Neural crest cell (in vitro differentiated cells): ENCODE results near the gene TMEM87A. TPM values are rescaled to one million over a fixed set of nuclear protein-coding genes. Genes with fewer than 3 reads are reported as not detected.
"Not testable (repeated sequence)": the region's sequence is repeated elsewhere in the genome, so short reads cannot be mapped to it uniquely, and the experiment has no call there.

Source experiments
- DNase-seq: peaks from one replicate; pipeline ENCODE4 v3.0.0; 2021; ENCODE audit warnings: low read depth, mixed read lengths, low spot score
- H3K27ac Mint-ChIP-seq: one replicate; pipeline ENCODE4 v1.8.0; 2021; ENCODE audit warnings: mild to moderate bottlenecking, mixed read lengths; ENCODE audit not compliant: unreplicated experiment
- H3K27me3 Mint-ChIP-seq: 2 replicates; pipeline ENCODE4 v1.8.0; 2021; ENCODE audit warnings: low read depth, mild to moderate bottlenecking, mixed read lengths
- H3K36me3 Mint-ChIP-seq: 2 replicates; pipeline ENCODE4 v1.8.0; 2021; ENCODE audit warnings: low read depth, mild to moderate bottlenecking, mixed read lengths
- H3K4me1 Mint-ChIP-seq: 2 replicates; pipeline ENCODE4 v1.8.0; 2021; ENCODE audit warnings: mixed read lengths
- H3K4me3 Mint-ChIP-seq: one replicate; pipeline ENCODE4 v1.8.0; 2021; ENCODE audit warnings: mild to moderate bottlenecking, mixed read lengths
- H3K9me3 Mint-ChIP-seq: 2 replicates; pipeline ENCODE4 v1.8.0; 2021; ENCODE audit warnings: mixed read lengths
- total RNA-seq: library from RNA; stranded (reverse); gene quantifications from 2 replicates; pipeline ENCODE4 v1.2.1, GENCODE V29; 2021
- TF ChIP-seq, protein P1 (sequence below): fragments of 200-600 bp; sonication (generic); conservative IDR thresholded peaks from 2 replicates; pipeline ENCODE4 v1.5.0; 2021; ENCODE audit warnings: antibody characterized with exemption, mild to moderate bottlenecking

Gene TMEM87A
- total RNA-seq, 1 donor from 2014 or later, result 34.8 TPM

DNA sequence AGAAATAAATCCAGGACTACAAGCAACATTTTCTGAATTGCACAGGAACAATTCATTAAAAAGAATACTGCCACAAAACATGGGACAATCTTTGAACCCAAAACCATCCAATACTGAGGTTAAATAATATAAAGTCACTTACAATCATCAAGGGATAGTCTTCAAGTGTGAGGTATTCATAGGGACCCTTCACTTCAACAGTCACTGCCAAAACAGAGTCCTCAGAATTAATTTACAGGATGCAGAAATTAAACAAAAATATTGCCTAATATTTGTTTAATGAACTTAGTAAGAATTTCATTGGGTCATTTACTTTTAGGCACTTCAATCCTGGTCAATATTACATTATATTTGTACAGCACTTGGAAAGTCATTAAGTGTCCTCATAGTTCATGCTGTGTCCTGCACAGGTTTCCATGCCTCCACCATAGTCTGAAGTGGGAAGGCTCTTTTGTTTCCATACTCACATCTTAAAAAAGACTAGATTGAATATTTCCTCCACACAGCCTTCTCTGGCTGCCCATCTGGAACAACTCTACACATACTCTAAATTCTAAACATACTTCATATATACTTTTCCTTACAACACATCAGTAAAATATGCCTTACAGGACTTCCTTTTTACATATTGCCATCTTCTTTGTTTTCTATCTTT is 33.6 kb downstream of the TMEM87A start:
- Mint-ChIP-seq H3K4me1 (no peaks in the 10 kb centered on the region), H3K4me3 (no peak overlapping the region), H3K36me3 (peaks cover 27% of the 10 kb centered on the region), H3K27ac (no peak overlapping the region), H3K27me3 (no peaks in the 10 kb centered on the region), H3K9me3 (no peaks in the 10 kb centered on the region)
- TF ChIP-seq, protein P1, sequence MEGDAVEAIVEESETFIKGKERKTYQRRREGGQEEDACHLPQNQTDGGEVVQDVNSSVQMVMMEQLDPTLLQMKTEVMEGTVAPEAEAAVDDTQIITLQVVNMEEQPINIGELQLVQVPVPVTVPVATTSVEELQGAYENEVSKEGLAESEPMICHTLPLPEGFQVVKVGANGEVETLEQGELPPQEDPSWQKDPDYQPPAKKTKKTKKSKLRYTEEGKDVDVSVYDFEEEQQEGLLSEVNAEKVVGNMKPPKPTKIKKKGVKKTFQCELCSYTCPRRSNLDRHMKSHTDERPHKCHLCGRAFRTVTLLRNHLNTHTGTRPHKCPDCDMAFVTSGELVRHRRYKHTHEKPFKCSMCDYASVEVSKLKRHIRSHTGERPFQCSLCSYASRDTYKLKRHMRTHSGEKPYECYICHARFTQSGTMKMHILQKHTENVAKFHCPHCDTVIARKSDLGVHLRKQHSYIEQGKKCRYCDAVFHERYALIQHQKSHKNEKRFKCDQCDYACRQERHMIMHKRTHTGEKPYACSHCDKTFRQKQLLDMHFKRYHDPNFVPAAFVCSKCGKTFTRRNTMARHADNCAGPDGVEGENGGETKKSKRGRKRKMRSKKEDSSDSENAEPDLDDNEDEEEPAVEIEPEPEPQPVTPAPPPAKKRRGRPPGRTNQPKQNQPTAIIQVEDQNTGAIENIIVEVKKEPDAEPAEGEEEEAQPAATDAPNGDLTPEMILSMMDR, result no peak
- DNase-seq, result no peak

DNA sequence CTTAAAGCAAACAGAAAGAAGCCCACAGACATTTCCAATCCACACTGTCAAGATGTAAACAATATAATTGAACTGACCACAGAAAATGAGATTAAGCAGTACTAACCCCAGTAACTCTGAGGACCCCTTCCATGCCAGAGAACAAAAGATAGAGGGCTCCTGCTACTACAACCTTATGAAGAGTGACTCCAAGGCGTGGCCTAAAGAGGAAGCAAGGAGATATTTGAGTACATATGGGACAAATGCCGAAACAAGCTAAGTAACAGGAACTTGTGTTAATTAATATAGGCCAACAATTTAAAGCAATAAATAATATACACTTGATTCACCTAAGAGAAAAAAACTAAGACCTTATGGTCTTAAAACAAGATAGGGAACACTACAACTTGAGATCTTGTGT is 40.1 kb downstream of the TMEM87A start:
- H3K4me3 Mint-ChIP-seq, result no peak overlapping the region
- no peaks in the 10 kb centered on the region for H3K27me3 Mint-ChIP-seq
- TF ChIP-seq, protein P1, result no peak
- peaks cover 7% of the 10 kb centered on the region for H3K36me3 Mint-ChIP-seq
- no peak overlapping the region for H3K27ac Mint-ChIP-seq
- H3K4me1 Mint-ChIP-seq, result no peaks in the 10 kb centered on the region
- DNase-seq, result no peak
- H3K9me3 Mint-ChIP-seq, result no peaks in the 10 kb centered on the region

GRCh38 chr15:42232606-42233005 is 40.6 kb downstream of the TMEM87A start:
- Mint-ChIP-seq H3K4me1 (no peaks in the 10 kb centered on the region), H3K4me3 (no peak overlapping the region), H3K27me3 (no peaks in the 10 kb centered on the region), H3K36me3 (peaks cover 7% of the 10 kb centered on the region), H3K9me3 (no peaks in the 10 kb centered on the region), H3K27ac (no peak overlapping the region)
- DNase-seq, result no peak
- TF ChIP-seq, protein P1, result no peak

DNA sequence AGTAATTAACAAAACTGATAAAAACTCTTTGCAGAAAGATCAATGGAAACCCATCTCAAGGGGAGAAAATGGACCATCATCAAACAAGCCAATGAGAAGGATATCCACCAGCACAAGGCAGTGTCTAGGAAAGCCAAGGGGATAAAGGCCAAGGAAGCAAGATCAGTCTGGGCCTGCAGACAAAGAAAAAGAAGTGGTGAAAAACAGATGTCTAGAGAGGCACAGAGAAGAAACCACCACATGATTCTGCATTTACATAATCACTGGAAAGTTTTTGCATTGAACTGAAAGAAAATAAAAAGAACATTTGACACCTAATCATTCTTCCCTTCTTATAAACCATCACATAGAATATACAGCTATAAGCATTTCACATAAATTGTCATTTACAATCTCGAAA is 42.1 kb downstream of the TMEM87A start:
- no peak for DNase-seq
- Mint-ChIP-seq H3K4me3 (no peak overlapping the region), H3K4me1 (no peaks in the 10 kb centered on the region), H3K27me3 (no peaks in the 10 kb centered on the region), H3K27ac (peak overlapping the region; percentile 89), H3K36me3 (no peaks in the 10 kb centered on the region), H3K9me3 (no peaks in the 10 kb centered on the region)
- TF ChIP-seq, protein P1, result no peak

- DNase-seq, H3K27me3 Mint-ChIP-seq, H3K4me3 Mint-ChIP-seq, H3K36me3 Mint-ChIP-seq, H3K4me1 Mint-ChIP-seq, H3K9me3 Mint-ChIP-seq: not testable (repeated sequence)
- H3K27ac Mint-ChIP-seq, result peak overlapping the region; percentile 65
Measured at GRCh38 chr15:42228981-42229380, 44.3 kb downstream of the TMEM87A start.

- H3K4me1 Mint-ChIP-seq, result no peaks in the 10 kb centered on the region
- no peak overlapping the region for H3K4me3 Mint-ChIP-seq
- no peaks in the 10 kb centered on the region for H3K9me3 Mint-ChIP-seq
- TF ChIP-seq, protein P1, result no peak
- no peaks in the 10 kb centered on the region for H3K27me3 Mint-ChIP-seq
- no peak for DNase-seq
- H3K36me3 Mint-ChIP-seq, result peaks cover 4% of the 10 kb centered on the region
- no peak overlapping the region for H3K27ac Mint-ChIP-seq
Measured at GRCh38 chr15:42228036-42228435, 45.2 kb downstream of the TMEM87A start.
